ENCODE measurements around the gene NLRP1.
"Not testable (repeated sequence)": the region's sequence is repeated elsewhere in the genome, so short reads cannot be mapped to it uniquely, and the experiment has no call there.

Gene NLRP1

GRCh38 chr17:5587438-5588032 is 3.2 kb upstream of the NLRP1 start:
- DNase-seq (ENCODE audit: low spot score): peak; percentile 51

- DNase-seq (ENCODE audit: low spot score): no peak
Measured at GRCh38 chr17:5585836-5586521, 1.7 kb upstream of the NLRP1 start.

GRCh38 chr17:5585287-5585794 is 1.0 kb upstream of the NLRP1 start:
- DNase-seq (ENCODE audit: low spot score): no peak

- no peak for DNase-seq (ENCODE audit: low spot score)
Measured at GRCh38 chr17:5583426-5584382, 605 bp downstream of the NLRP1 start.

DNA sequence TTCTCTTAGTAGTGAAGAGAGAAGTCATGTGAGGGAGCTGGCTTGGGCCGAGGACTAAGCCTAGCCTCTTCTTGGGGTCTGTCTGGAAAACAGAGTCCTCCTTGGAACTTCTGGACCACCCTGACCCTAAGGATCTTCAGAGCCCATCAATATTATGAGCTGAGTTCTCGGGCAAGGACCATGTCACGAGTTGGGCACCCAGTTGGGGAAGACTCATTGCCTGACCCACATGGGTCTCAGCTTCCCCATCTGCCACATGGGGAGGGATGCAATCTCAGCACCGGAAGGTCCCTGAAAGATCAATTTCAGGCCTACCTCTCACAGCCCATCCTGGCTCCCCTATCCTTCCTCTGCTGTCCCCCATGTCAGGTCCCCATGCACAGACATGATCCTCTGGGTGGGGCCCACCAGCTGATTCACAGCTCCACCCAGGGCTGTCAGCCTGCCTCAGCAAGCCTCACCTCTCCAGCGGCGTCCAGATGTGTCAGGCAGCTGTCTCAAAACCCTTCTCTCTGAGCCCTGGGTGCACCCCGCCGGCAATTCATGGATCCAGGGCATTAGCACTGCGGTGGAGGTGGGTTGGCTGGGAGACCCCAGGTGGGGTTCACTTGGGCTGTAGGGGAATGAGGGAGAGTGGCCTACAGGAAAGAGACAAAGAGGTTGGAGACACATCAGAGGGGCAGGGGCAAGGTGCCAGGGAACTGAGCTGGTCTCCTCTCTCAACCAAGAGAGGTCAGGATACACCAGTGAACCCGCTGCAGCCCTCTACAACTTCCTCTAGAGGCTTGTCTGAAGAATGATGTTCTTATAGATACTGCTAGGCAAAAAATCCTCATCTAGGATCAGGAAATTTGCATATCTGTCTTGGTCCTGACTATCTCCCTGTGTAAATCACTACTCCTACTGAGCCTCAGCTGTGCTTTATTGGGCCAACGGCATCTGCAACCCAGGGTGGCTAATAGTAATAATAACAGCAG is 1.8 kb downstream of the NLRP1 start:
- no peak for DNase-seq (ENCODE audit: low spot score)

- no peak for DNase-seq (ENCODE audit: low spot score)
Measured at GRCh38 chr17:5581655-5582054, 2.7 kb downstream of the NLRP1 start.

- no peak for DNase-seq (ENCODE audit: low spot score)
Measured at GRCh38 chr17:5580969-5581368, 3.3 kb downstream of the NLRP1 start.

- DNase-seq (ENCODE audit: low spot score): no peak
Measured at GRCh38 chr17:5580367-5580766, 3.9 kb downstream of the NLRP1 start.

DNA sequence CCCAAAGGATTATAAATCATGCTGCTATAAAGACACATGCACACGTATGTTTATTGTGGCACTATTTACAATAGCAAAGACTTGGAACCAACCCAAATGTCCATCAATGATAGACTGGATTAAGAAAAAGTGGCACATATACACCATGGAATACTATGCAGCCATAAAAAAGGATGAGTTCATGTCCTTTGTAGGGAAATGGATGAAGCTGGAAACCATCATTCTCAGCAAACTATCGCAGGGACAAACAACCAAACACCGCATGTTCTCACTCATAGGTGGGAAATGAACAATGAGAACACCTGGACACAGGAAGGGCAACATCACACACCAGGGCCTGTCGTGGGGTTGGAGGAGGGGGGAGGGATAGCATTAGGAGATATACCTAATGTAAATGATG is 5.5 kb downstream of the NLRP1 start:
- not testable (repeated sequence) for DNase-seq (ENCODE audit: low spot score)

DNA sequence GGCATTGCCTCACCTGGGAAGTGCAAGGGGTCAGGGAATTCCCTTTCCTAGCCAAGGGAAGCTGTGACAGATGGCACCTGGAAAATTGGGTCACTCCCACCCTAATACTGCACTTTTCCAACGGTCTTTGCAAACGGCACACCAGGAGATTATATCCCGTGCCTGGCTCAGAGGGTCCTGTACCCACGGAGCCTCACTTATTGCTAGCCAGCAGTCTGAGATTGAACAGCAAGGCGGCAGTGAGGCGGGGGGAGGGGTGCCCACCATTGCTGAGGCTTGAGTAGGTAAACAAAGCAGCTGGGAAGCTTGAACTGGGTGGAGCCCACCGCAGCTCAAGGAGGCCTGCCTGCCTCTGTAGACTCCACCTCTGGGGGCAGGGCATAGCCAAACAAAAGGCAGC is 11.3 kb downstream of the NLRP1 start:
- DNase-seq (ENCODE audit: low spot score): not testable (repeated sequence)

DNA sequence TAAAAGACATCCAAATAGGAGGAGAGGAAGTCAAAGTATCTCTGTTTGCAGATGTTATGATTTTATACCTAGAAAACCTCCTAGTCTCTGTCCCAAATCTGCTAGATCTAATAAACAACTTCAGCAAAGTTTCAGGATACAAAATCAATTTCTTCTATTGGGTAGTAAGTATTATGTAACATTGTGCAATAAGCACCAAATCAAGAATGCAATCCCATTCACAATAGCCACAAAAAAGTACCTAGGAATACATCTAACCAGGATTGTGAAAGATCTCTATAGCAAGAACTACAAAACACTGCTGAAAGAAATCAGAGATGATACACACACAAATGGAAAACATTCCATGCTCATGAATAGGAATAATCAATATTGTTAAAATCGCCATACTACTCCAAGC is 13.0 kb downstream of the NLRP1 start:
- no peak for DNase-seq (ENCODE audit: low spot score)

- no peak for DNase-seq (ENCODE audit: low spot score)
Measured at GRCh38 chr17:5565808-5566207, 18.5 kb downstream of the NLRP1 start.

- no peak for DNase-seq (ENCODE audit: low spot score)
Measured at GRCh38 chr17:5563456-5563855, 20.9 kb downstream of the NLRP1 start.

DNA sequence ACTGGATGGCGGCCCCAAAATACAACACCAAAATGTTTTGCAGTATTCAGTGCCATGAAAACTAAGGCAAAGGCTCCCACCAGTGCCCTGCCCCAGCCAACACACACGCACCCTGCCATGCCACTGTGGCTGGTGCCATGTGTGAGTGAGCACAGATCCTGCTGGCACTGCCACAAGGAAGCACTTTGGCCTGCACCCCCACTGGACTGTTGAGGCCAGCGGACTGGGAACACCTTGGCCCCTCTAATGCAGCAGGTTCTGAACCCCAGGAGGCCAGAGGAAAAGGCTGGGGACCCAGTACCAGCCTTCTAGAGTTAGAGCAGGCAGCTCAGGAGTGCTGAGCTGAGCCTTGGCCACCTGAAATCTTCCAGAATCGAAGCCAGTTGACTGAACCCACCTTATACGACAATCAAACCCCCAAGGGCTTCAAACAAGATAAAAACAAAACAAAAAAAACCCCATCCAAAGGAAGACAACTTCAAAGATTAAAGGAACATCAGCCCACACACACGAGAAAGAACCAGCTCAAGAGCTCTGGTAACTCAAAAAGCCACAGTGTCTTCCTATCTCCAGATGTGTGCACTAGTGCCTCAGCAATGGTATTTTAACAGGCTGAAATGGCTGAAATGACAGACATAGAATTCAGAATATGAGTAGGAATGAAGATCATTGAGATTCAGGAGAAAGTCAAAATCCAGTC is 21.5 kb downstream of the NLRP1 start:
- DNase-seq (ENCODE audit: low spot score): no peak

DNA sequence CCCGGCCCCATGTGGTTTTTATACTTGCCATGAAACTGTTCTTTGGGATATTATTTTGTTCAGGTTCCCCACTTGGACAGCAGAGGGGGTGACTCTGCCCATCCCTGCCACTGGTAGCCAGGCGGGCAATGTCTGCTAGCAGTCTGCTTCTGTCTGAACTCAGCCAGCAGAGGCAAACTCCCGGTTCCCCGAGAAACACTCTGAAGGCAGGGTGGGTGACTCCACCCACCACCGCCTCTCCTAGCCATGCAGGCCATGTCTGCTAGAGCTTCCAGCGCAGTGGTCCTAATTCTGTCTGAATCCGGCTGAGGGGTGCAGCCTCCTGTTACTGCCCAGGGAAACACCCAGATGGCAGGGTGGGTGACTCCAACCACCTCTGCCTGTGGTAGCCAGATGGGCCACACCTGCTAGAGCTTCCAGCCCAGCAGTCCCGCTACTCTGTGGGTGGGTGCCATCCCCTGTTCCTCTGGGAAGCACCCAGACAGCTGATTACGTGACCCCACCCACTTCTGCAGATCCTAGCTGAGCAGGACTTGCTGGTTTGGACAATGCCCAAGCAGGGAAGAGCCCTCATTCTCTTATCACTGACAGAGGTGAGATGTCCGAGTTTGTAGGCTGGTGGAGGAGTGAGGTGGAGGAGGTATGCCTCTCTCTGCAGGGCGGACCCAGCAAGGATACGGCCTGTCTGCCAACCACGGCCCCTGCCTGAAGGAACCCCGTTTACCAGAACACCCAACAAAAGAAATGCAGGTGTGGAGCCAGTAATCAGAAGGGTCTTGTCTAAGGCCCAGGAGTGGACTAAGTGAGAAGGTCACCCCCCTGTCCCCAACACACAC is 22.4 kb downstream of the NLRP1 start:
- DNase-seq (ENCODE audit: low spot score): no peak

DNA sequence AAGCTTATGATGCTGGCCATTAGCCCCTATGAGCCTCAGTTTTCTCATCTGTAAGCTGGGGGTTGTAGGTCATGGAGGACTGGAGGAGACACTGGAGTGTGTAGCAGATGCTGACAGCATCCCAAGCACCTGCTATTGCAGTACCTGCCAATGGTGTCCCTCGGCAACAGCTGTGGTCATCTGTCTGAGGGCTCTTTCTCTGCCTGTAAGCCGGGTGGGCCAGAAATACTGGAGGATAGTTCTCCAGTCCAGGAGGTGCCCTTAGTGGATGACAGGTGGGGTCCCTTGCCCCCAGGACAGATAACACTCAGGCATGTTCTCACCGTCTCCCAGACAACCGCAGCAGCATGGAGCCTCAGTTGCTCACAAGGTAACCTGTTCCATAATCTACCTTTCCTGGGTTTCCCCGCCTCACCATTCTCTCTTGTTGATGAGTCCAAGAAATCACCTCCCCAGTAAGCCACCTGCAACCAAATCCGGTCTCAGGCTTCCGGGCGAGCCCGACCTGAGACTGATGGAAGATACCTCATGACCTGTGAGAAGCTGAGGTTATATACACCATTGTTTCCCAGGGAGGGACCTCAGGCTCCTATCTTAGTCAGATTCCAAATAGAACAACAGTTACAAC is 23.8 kb downstream of the NLRP1 start:
- DNase-seq (ENCODE audit: low spot score): no peak

- DNase-seq (ENCODE audit: low spot score): no peak
Measured at GRCh38 chr17:5558815-5559785, 25.2 kb downstream of the NLRP1 start.

GRCh38 chr17:5557990-5558389 is 26.3 kb downstream of the NLRP1 start:
- no peak for DNase-seq (ENCODE audit: low spot score)
